GM11168 (cell line): ENCODE results near the gene CDC42BPB.

Experiments used
- in situ Hi-C: fragments of 300-500 bp; cut with MboI; formaldehyde crosslinking; loops from one replicate; pipeline ENCODE4 v1.12.0; 2022; ENCODE audit warnings: low sequenced_read_pairs; ENCODE audit not compliant: unreplicated experiment

CDC42BPB gene

GRCh38 chr14:103023881-103024473, 33.4 kb downstream of the CDC42BPB start:
- in situ Hi-C loops, result no loop called here

- in situ Hi-C loops, result no loop called here
These were observed 34.7 kb downstream of the CDC42BPB start for GRCh38 chr14:103022685-103023044.

GRCh38 chr14:103022002-103022684, 35.2 kb downstream of the CDC42BPB start:
- in situ Hi-C loops, result no loop called here

GRCh38 chr14:103021684-103022001, 35.7 kb downstream of the CDC42BPB start:
- in situ Hi-C loops, result no loop called here

GRCh38 chr14:103020271-103021170, 36.8 kb downstream of the CDC42BPB start:
- in situ Hi-C loops, result no loop called here

GRCh38 chr14:103019826-103020225, 37.5 kb downstream of the CDC42BPB start:
- in situ Hi-C loops, result no loop called here

GRCh38 chr14:103019236-103019635, 38.1 kb downstream of the CDC42BPB start:
- in situ Hi-C loops, result no loop called here

GRCh38 chr14:103016594-103016993, 40.8 kb downstream of the CDC42BPB start:
- in situ Hi-C loops, result no loop called here

- in situ Hi-C loops, result no loop called here
These were observed 41.3 kb downstream of the CDC42BPB start for GRCh38 chr14:103016071-103016470.

GRCh38 chr14:103015426-103015825, 41.9 kb downstream of the CDC42BPB start:
- in situ Hi-C loops, result no loop called here

- in situ Hi-C loops, result no loop called here
These were observed 42.7 kb downstream of the CDC42BPB start for GRCh38 chr14:103014466-103015228.

- in situ Hi-C loops, result no loop called here
These were observed 44.3 kb downstream of the CDC42BPB start for GRCh38 chr14:103013028-103013427.

GRCh38 chr14:103009559-103009958, 47.8 kb downstream of the CDC42BPB start:
- in situ Hi-C loops, result no loop called here

GRCh38 chr14:103008768-103009357, 48.5 kb downstream of the CDC42BPB start:
- in situ Hi-C loops, result no loop called here

GRCh38 chr14:103008126-103008525, 49.2 kb downstream of the CDC42BPB start:
- in situ Hi-C loops, result no loop called here

- in situ Hi-C loops, result no loop called here
These were observed 49.8 kb downstream of the CDC42BPB start for GRCh38 chr14:103007555-103007954.

GRCh38 chr14:103006991-103007520, 50.3 kb downstream of the CDC42BPB start:
- in situ Hi-C loops, result no loop called here

- in situ Hi-C loops, result no loop called here
These were observed 51.2 kb downstream of the CDC42BPB start for GRCh38 chr14:103006106-103006505.

GRCh38 chr14:103003850-103004249, 53.5 kb downstream of the CDC42BPB start:
- in situ Hi-C loops, result no loop called here

GRCh38 chr14:103003351-103003615, 54.1 kb downstream of the CDC42BPB start:
- in situ Hi-C loops, result no loop called here
